ENCODE measurements around the gene CCDC182. TPM values are rescaled to one million over a fixed set of nuclear protein-coding genes. Genes with fewer than 3 reads are reported as not detected.

The CCDC182 gene
- not detected for total RNA-seq

GRCh38 chr17:57745242-57745641 lies at the start of gene CCDC182:
Gene CCDC182, minus strand, starts transcription at chr17:57745299. Its CDS starts 27 bp downstream, at chr17:57745272.
- DNase-seq (ENCODE audit: low spot score in 2 of 2) = no peak
- FAIRE-seq = no peak

- FAIRE-seq (no peak), DNase-seq (ENCODE audit: low spot score in 2 of 2) (no peak)
These were observed 49.7 kb upstream of the CCDC182 start for GRCh38 chr17:57794841-57795240.

DNA sequence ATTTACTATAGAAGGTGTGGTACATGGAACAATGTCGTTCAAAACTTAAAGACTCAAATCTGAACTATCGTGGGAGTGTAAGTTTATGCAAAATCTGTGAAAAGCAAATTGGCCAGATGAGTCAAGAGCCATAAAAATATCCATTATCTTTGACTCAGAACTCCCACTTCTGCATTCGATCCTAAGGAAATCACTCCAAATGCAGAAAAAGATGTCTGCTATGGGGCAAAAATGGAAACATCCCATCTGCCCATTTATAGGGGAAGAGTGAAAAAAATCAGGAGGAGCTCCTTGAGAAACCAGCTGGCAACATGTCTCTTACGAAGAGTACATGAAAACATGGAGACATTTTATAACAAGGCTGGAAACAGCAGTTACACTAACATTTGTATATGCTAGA lies 43.6 kb upstream of the CCDC182 start:
- no peak for DNase-seq (ENCODE audit: low spot score in 2 of 2)
- no peak for FAIRE-seq

DNA sequence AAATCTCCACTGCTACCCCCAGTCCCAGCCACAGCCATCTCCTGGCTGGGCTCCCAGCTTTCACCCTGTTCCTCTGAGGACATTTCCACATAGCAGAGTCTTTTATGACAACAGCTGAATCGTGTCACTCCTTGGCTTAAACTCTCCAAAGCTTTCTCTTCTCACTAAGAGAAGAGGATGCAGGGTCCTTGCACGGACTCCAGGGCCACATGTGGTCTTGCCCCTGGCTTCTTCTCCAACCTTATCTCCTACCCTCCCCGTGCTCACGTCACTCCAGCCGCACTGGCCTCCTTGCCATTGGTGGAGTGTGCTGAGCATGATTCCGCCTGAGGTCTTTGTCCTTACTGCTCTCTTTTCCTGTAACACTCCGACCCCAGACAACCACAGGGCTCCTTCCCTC lies 39.9 kb upstream of the CCDC182 start:
- DNase-seq (ENCODE audit: low spot score in 2 of 2) (no peak), FAIRE-seq (no peak)

GRCh38 chr17:57784226-57784895 lies 39.3 kb upstream of the CCDC182 start:
- no peak for FAIRE-seq

GRCh38 chr17:57783338-57783742 lies 38.2 kb upstream of the CCDC182 start:
- DNase-seq (ENCODE audit: low spot score in 2 of 2) (peak; percentile 37 to 72), FAIRE-seq (no peak)

More at GRCh38 chr17:57784226-57784895, 39.3 kb upstream of the CCDC182 start:
- DNase-seq (ENCODE audit: low spot score in 2 of 2) = no peak

- DNase-seq (ENCODE audit: low spot score in 2 of 2) (no peak), FAIRE-seq (no peak)
These were observed 37.7 kb upstream of the CCDC182 start for GRCh38 chr17:57782647-57783337.

DNA sequence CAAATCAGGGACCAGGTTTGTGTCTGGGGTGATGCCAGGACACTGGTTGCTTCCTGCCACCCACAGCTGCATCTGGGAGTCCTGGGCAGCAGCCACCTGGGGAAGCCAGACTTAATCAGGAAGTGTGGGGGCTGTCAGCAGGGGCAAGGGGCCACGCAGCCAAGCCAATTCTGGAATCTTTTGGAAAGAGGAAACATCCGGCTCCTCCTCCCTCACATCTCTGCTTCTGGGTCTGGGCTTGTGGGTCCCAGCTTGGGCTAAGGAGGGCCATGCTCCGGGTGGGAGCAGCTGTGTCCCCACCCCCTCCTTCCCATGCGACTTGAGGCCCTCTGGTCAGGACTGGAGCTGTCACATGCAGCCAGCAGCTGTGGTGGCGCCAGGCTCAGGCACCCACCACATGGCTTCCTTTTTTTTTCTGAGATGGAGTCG lies 37.0 kb upstream of the CCDC182 start:
- FAIRE-seq (no peak), DNase-seq (ENCODE audit: low spot score in 2 of 2) (no peak)

DNA sequence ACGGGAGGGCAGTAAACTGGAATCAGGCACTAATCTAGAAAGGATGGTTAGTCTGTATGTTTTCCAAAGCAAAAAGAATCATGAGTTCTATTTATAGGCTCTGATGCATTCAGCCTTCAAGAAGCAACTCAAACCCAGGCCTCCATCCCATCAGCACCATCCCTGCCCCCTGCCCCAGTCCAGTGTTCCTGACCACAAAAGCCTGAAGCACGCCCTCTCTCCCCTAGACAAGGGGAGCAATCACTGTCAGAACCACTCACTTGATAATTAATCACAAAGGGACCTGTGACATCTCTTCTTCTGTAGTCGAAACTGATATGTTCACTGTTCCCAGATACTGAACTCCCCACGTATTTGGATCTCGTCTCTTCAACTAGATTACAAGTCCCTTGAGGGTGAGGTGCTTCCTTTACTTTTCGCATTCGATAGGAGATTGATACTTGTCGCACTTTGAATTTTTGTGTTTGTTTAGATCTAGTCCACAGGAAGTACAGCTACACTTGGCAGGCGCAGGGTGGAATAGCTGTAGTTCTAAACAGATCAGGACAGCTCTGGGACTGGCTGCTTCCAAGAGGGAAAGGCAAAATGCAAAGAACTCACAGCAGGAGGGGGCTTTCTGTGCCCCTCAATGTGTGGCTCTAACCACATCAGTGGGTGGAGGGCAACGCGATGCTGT lies 36.4 kb upstream of the CCDC182 start:
- DNase-seq (ENCODE audit: low spot score in 2 of 2) (no peak), FAIRE-seq (no peak)

- FAIRE-seq (no peak), DNase-seq (ENCODE audit: low spot score in 2 of 2) (no peak)
These were observed 34.6 kb upstream of the CCDC182 start for GRCh38 chr17:57779706-57780105.

GRCh38 chr17:57778306-57778705 lies 33.2 kb upstream of the CCDC182 start:
- FAIRE-seq (no peak), DNase-seq (ENCODE audit: low spot score in 2 of 2) (no peak)

- no peak for FAIRE-seq
These were observed 31.3 kb upstream of the CCDC182 start for GRCh38 chr17:57776366-57776765.

DNA sequence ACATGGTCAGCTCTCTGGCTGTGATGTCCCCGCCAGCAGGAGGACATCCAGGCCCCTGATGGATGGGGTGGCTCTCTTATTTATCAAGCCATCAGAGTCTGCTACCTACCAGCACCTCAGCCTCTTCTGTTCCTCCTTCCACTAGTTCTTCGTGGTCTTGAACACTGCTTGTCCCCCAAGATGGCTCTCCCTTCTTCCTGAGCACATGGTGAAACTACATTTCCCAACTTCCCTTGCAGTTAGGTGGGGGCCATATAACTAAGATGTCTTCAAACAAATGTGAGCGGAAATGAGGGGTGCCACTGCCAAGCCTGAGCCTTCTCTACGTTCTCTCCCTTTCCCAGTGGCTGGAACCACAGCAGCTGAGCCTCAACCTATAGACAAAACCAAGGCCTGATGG lies 29.8 kb upstream of the CCDC182 start:
- no peak for FAIRE-seq
- no peak for DNase-seq (ENCODE audit: low spot score in 2 of 2)

More at GRCh38 chr17:57776366-57776765, 31.3 kb upstream of the CCDC182 start:
- DNase-seq (ENCODE audit: low spot score in 2 of 2) = no peak

DNA sequence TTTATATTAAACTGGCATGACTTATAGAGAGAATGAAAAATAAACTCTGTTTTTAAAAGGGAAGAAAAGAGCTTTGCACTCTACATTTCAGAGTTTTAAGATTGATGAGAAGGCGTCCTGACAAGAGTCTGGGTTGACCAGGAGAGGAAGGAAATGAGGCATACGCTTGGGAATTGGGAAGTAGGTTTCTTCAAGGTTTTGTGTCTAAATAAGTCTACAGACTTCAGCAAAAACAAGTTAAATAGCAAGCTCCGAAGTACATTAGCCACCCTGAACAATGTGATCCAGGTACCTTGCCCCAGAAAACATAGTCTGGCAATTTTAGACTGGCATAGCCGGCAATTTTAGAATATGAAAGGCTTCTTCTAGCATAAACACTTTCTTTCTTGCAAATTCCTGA lies 28.5 kb upstream of the CCDC182 start:
- no peak for DNase-seq (ENCODE audit: low spot score in 2 of 2)
- no peak for FAIRE-seq

DNA sequence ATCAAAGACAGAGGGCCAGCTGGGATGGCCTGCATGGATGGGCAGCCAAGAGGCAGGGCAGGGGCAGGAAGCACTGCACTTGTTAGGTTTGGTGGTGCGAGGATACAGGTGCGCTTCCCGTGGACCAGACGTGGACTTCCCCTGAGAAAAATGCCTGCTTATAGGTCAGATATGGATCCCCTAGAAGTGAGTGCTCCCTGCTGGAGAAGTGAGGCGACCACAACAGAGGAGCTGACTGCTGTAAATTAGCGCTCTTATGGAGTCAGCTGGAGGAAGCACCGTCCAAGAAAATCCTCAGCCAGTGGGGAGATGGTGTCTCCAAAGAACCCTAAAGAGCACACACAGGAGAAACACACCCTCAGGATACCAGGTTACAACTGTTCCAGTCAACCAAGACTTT lies 27.7 kb upstream of the CCDC182 start:
- no peak for FAIRE-seq
- no peak for DNase-seq (ENCODE audit: low spot score in 2 of 2)

GRCh38 chr17:57767561-57767960 lies 22.5 kb upstream of the CCDC182 start:
- FAIRE-seq (no peak), DNase-seq (ENCODE audit: low spot score in 2 of 2) (no peak)

- DNase-seq (ENCODE audit: low spot score in 2 of 2) (no peak), FAIRE-seq (no peak)
These were observed 21.3 kb upstream of the CCDC182 start for GRCh38 chr17:57766318-57766943.

DNA sequence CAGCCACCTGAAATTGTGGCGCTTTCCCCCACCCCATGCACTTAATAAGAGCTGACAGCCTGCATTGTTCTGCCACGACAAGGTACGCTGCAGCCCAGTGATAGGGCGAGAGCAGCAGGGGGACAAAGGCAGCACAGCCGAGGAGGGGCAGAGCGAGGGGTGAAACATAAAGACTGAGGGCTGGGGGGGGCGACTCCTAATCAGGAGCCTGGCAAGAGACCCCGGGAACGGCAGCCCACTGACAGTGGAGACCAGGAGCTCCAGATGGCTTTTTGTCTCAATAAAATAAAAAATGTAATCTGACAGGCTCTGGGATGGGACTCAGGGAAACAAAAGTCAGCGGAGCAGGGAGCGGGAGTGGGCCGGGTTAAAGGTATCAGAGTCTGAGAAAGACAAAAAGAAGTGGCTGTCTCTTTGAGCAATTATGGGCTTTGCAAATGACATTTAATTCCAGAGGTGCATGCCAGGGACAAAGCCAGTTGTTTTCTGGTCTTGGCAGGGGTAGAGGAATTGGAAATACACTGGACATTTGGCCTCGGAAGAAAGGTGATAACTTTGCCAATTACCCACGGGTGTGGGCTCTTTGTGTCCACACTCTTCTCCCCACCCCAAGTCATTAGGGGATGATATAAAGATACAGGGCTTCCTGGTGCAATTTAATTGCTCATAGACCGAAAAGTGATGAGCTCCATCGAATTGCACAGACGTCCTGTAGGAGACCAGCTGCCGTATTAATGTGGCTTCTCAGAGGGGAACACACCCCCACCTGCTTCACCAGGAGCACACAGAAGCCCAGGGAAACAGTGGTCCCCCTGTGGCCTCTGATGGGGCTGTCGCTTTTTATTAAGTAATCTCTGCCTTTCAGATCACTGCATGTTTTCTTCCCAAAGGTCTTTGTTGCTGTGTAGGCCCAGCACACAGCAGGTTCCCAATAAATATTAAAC lies 17.6 kb upstream of the CCDC182 start:
- FAIRE-seq = no peak
- DNase-seq (ENCODE audit: low spot score in 2 of 2) = no peak

GRCh38 chr17:57761887-57762286 lies 16.8 kb upstream of the CCDC182 start:
- FAIRE-seq (no peak), DNase-seq (ENCODE audit: low spot score in 2 of 2) (no peak)

- no peak for DNase-seq (ENCODE audit: low spot score in 2 of 2)
- FAIRE-seq = no peak
These were observed 14.9 kb upstream of the CCDC182 start for GRCh38 chr17:57760046-57760445.

Data from frontal cortex (tissue), 4 donors.